ENCODE data around the gene SMTNL2.

Gene SMTNL2

GRCh38 chr17:4584101-4584916, at the start of gene SMTNL2:
Gene SMTNL2, plus strand, starts transcription at chr17:4584529. Its CDS starts 77 bp downstream, at chr17:4584606.
- DNase-seq, result peak; percentile 36

- DNase-seq, result no peak
Observed at GRCh38 chr17:4534928-4535666, 49.2 kb upstream of the SMTNL2 start.

DNA sequence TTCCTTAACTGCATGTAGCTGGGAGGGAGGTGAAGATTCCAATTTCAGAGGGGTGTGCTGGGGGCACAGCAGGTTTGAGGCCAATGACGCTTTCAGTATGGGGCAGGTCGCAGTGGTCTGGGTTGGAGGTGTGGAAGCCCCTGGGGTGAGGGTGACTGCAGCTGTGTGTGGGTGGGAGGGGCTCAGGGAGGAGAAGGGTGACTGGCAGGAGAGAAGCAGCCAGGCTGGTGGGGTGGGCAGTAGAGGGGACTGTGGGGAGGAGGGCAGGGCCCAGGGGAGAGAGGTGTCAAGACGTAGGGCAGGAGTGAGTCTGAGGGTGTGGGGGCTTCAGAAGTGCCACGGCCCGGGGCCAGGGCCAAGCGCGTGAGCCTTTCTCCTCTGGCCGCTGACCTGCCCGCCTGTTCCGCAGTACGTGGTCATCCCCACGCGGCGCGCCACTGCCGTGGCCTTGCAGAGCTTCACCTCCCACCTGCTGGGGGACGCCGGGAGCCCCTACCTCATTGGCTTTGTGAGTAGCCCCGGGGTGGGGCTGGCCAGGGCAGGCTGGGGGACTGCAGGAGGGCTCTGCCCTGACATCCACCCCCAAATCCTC, 48.6 kb upstream of the SMTNL2 start:
- DNase-seq, result no peak

DNA sequence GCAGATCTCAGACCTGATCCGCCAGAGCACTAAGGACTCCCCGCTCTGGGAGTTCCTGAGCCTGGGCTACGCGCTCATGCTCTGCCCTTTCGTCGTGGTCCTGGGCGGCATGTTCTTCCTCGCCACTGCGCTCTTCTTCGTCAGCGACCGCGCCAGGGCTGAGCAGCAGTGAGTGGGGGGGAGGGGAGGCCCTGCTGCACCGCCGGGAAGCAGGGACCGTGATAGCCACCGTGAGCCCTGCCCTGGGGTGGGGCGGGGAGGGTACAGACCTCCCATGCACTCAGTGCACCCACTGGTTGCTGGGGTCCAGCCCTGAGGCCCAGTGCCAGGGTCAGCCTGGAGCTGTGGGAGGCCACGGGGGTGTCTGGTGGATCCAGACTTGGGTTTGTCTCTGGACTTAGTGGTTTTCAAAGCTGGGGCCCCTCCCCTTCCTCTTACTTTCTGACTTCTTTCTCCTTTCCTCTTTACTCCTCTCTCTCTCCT, 48.0 kb upstream of the SMTNL2 start:
- no peak for DNase-seq

- DNase-seq, result no peak
Observed at GRCh38 chr17:4536742-4537411, 47.5 kb upstream of the SMTNL2 start.

GRCh38 chr17:4537451-4538235, 46.7 kb upstream of the SMTNL2 start:
- DNase-seq, result no peak

GRCh38 chr17:4538236-4539002, 45.9 kb upstream of the SMTNL2 start:
- no peak for DNase-seq

DNA sequence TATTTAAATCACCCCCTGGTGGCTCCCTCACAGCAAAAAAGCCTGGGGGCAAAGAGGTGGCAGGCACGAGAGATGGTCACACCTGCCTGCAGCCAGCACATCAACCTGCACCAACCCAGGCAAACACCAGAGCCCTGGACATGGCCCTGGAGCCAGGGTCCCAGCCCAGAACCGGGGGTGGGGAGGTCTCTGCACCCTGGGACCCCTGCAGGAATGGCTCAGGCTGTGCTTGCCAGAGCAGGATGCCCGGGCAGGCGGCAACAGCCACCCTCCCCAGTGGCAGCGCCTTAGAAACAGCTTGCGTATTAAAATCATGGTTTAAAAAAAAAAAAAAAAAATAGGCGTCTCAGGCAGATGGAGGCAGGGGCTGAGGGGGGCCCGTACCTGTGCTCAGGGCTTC, 45.3 kb upstream of the SMTNL2 start:
- DNase-seq, result no peak

DNA sequence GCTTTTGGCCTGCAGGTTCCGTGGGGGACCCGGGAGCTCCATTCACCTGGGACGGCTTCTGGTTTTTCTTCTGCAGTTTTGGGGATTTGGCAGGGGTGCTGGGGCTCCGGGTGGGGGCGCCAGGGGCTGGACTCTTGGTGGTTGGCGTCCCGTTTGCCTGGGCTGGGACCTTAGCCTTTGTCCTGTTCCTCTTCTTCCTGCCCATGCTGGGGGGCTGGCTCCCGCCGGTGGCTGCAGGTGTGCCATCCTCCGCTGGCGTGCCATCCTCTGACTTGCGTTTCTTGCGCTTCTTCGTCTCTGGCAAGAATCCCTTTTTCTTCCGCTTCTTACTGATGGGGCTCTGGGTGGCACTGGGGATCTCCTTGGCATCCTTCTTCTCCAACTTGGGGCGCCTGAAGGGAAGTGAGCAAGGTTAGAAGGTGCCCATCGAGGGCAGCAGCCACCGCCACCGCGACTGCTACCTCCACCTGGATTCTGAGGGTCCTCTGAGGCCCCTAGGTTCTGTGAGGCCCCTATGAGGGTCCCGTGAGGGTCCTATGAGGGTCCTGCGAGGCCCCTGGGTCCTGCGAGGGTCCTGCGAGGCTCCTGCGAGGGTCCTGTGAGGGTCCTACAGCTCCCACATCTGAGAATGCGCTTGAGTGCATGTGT, 44.6 kb upstream of the SMTNL2 start:
- DNase-seq, result no peak

GRCh38 chr17:4540224-4540651, 44.1 kb upstream of the SMTNL2 start:
- DNase-seq, result no peak

DNA sequence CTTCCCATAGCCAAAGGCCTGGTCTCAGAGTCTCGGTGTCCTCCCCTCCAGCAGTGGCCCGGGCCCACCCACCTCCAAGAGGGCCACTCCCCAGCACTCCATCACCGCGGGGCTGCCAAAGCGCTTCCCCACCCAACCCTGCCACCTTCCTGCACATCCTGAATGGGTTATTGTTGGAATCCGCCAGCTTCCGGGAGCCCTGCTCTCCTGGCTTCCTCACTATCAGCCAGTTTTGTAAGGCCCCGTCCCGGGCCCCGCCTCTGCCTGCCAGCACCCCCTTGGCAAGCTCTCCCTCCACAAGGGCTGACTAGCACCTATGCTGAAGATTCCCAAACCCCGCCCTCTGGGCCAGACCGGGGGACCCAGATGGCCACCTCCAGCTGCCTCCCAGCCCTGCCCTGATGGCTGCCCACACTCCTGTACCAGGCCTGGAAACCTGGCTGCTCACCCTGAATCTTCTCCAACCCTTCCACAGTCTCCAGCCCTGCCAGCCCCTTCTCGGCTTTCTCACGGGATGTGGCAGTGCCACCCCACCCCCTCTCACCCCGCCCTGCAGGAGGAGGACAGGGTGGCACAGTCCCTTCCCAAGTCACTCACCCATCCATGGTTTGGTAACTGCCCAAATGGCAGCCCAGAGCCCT, 43.5 kb upstream of the SMTNL2 start:
- no peak for DNase-seq

GRCh38 chr17:4541328-4542002, 42.9 kb upstream of the SMTNL2 start:
- DNase-seq, result no peak

DNA sequence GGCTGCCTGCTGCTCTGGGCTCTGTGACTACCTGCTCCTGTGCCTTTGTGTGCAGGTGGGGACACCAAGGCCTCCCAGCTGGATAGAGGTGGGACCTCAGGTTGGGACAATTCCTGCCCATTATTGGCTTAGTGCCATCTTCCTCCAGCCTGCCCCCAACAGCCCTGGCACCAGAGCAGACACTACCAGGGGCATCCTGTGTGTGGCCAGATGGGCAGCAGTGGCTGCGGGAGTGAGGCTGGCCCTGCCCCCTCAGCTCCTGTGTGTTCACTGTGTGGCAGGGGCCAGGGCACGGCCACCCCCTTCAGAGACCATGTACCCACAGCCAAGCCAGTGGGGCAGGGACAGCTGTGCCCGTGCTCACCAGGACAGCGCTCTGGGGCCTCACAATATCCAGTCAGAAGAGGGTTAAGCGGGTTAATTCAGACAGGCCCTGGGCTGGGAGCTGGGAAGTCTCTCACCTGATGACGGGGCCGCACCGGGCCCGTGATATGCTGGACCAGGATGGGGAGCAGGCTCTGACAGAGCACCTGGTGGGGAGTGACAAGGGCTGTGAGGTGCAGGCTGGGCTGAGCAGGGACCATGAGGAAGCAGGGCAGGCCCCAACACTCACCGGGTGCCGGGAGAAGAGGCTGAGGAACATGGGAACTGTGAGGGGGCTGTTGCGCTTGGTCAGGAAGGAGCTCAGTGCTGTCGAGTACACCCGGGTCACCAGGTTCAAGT, 42.2 kb upstream of the SMTNL2 start:
- DNase-seq, result no peak

GRCh38 chr17:4542726-4543191, 41.6 kb upstream of the SMTNL2 start:
- DNase-seq, result no peak

- DNase-seq, result no peak
Observed at GRCh38 chr17:4543557-4544026, 40.7 kb upstream of the SMTNL2 start.

DNA sequence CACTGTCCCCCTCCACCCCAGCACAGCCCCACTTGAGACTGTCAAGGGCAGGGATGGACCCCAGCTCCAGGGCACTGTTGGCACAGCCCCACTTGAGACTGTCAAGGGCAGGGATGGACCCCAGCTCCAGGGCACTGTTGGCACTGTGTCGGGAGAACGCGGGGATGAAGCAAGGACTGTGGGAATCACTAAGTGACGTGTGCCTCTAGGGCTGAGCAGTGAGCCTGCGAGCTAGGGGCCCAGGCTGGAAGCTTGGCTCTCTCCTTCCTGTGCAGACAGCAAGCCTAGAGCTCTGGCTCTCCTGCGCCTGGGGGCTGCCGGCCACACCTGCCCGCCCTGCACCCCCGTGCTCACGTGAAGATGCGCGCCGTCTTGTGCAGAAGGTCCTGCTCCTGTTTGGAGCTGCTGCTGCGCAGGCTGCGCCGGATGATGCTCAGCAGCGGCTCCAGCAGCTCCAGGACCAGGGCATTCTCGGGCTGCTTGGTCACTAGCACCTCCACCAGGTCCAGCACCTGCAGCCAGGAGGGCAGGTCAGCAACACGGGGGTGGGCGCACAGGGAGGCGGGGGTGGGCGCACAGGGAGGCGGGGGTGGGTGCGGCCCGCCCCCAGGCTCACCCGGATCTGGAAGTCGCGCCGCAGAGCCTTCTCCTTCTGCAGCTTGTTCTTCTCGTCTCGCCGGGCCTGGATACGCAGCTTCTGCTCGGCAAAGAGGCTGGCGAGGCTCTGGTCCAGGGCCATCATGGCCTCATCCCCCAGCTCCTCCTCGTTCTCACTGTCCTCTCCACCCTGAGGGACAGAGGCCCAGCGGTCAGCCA, 40.0 kb upstream of the SMTNL2 start:
- no peak for DNase-seq

GRCh38 chr17:4544951-4545216, 39.4 kb upstream of the SMTNL2 start:
- DNase-seq, result no peak

Data from activated T-cell treated with anti-CD3 and anti-CD28 coated beads, Interleukin-2, amount 50 U/mL, for 1 hour (primary cell).